ENCODE measurements around the gene NTRK1.

DNA sequence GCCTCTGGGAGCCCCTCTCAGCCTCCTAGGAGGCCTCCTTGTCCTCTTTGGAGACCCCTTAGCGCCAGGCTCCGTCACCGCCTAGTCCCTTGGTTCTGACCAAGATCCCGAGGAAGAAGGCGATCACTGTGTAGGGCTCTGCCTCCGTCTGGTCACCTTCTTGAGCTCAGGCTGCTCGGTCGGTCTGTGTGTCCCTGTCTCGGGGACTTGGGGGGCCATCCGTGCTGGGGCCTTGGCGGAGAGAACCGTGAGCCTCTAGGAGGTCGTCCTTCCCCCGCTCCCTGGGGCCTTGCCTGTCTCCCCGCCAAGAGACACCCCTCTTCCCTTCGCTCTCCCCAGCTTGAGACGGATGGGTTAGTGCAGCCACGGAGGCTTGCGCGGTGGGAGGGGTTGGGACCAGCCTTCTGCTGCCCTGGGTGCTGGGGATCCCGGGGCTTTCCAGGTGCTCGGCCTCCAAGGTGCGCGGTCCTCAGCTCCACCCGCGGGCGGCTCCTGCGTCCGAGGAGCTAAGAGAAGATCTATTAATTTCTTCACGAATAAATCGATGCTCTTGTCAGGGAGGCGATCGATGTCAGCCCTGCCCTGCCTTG is 1.0 kb upstream of the NTRK1 start:
- no peak for TF ChIP-seq CTCF (IDR thresholded peaks at IDR 0.05)
- no peak for TF ChIP-seq POLR2AphosphoS5 (IDR thresholded peaks at IDR 0.05)
- TF ChIP-seq POLR2A (IDR thresholded peaks at IDR 0.05) = no peak

All from upper lobe of left lung (tissue), 4 donors.